ENCODE data around the gene SLC9A7. TPM values are rescaled to one million over a fixed set of nuclear protein-coding genes. Genes with fewer than 3 reads are reported as not detected.

The SLC9A7 gene
- total RNA-seq, 2 donors from 2014 or later: 1.8 to 1.9 TPM

GRCh38 chrX:46666831-46667230 lies 92.1 kb downstream of the SLC9A7 start:
- intact Hi-C loops (cut with DNase I): no loop called here
- no peak for DNase-seq (ENCODE audit: low spot score)

GRCh38 chrX:46665232-46666152 lies 93.4 kb downstream of the SLC9A7 start:
- no peak for DNase-seq (ENCODE audit: low spot score)
- intact Hi-C loops (cut with DNase I): no loop called here

- intact Hi-C loops (cut with DNase I): no loop called here
These were observed 96.5 kb downstream of the SLC9A7 start for GRCh38 chrX:46662188-46662958.

DNA sequence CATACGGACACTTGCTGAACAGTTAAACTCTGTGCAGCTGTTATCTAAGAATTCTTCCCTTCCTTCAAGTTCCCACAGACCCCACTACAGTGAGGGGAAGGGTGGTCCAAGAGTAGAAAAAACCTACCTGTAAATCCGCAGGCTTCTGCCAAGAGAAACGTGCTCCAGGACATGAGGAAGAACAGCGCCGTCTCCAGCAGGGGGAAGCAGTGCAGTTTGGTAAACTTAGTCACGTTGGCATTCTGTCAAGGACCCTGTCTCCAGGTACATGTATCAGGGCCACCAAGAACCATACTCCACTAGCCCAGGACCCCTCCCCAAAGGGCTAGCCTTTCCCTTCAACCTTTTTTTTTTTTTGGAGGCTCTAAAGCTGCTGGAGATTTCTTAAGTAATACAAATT lies 105.4 kb downstream of the SLC9A7 start:
- intact Hi-C loops (cut with DNase I): no loop called here
- DNase-seq (ENCODE audit: low spot score): no peak

More at GRCh38 chrX:46662188-46662958, 96.5 kb downstream of the SLC9A7 start:
- no peak for DNase-seq (ENCODE audit: low spot score)

- intact Hi-C loops (cut with DNase I): loop anchor here in 1 of 2 donors (10.0 kb wide), 1 partner anchor 75 kb away; the partner anchor contains the start of gene CHST7
- DNase-seq (ENCODE audit: low spot score): no peak
These were observed 109.3 kb downstream of the SLC9A7 start for GRCh38 chrX:46649421-46650260.

- intact Hi-C loops (cut with DNase I): loop anchor here in 1 of 2 donors (10.0 kb wide), 1 partner anchor 74 kb away; the partner anchor contains the start of gene CHST7
- DNase-seq (ENCODE audit: low spot score): no peak
These were observed 110.3 kb downstream of the SLC9A7 start for GRCh38 chrX:46648660-46649059.

- no peak for DNase-seq (ENCODE audit: low spot score)
- intact Hi-C loops (cut with DNase I): loop anchor here (1.0 to 10.0 kb wide), 2 partner anchors 18 to 72 kb away; partner anchors contain the start of gene CHST7 (in 1 of the 2)
These were observed 111.7 kb downstream of the SLC9A7 start for GRCh38 chrX:46647251-46647650.

DNA sequence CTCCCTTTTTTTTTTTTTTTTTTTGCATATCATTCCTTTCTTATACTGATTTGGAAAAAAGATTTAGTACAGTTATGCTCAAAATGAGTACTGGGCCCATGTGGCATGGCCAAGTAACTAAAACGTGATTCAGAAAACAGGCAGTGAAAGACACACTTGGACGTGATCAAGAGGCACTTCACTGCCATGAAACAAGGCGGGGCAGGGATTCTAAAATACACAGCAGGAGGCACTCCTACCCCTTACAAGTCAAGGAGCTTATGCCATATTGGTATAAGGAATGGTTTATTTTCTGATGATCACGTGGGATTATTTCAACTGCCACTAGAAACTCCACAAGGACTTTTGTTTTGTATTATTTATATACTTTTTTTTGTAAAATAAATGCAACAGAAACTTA lies 113.3 kb downstream of the SLC9A7 start:
- intact Hi-C loops (cut with DNase I): loop anchor here in 1 of 2 donors (10.0 kb wide), 1 partner anchor 71 kb away; the partner anchor contains the start of gene CHST7

DNA sequence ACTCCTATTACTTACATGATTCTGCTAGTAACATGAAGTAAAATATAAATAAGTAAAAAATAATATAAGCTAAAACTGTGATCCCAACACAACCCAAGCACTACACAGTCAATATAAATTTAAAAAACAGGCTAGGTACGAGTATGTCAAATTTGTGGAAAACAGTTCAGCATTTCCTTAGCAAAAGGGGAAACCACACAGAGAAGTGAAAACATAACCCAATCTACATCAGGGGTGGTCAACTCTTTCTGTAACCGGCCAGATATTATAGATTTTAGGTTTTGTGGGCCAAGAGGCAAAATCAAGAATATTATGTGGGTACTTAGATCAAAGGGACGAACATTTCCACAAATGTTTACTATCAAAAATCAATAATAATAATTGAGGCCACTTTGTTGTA lies 115.3 kb downstream of the SLC9A7 start:
- DNase-seq (ENCODE audit: low spot score): no peak
- intact Hi-C loops (cut with DNase I): loop anchor here in 1 of 2 donors (10.0 kb wide), 1 partner anchor 69 kb away; the partner anchor contains the start of gene CHST7

More for the DNA sequence above, 113.3 kb downstream of the SLC9A7 start:
- DNase-seq (ENCODE audit: low spot score): no peak

- DNase-seq (ENCODE audit: low spot score): no peak
- intact Hi-C loops (cut with DNase I): loop anchor here in 1 of 2 donors (10.0 kb wide), 1 partner anchor 67 kb away; the partner anchor contains the start of gene CHST7
These were observed 116.8 kb downstream of the SLC9A7 start for GRCh38 chrX:46642145-46642544.

GRCh38 chrX:46637938-46638337 lies 121.0 kb downstream of the SLC9A7 start:
- intact Hi-C loops (cut with DNase I): no loop called here
- DNase-seq (ENCODE audit: low spot score): no peak

DNA sequence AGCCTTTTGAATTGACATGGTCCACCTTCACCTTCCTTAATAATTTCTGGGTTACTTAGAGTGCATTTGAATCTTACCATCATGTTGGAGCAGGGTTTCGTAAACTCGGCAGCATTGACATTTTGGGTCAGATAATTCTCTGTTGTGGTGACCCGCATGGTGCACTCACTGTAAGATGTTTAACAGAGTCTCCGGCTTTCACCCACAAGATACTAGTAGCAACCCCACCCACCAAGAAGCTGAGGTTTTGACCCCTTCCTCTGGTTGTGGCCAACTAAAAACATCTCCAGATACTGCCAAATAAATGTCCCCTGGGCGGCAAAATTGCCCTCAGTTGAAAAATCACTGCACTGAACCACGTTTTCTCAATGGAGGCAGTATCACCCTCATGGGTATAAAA lies 122.7 kb downstream of the SLC9A7 start:
- intact Hi-C loops (cut with DNase I): no loop called here
- DNase-seq (ENCODE audit: low spot score): no peak

GRCh38 chrX:46635186-46635585 lies 123.7 kb downstream of the SLC9A7 start:
- intact Hi-C loops (cut with DNase I): no loop called here
- DNase-seq (ENCODE audit: low spot score): no peak

- DNase-seq (ENCODE audit: low spot score): no peak
- intact Hi-C loops (cut with DNase I): no loop called here
These were observed 124.3 kb downstream of the SLC9A7 start for GRCh38 chrX:46634577-46634976.

DNA sequence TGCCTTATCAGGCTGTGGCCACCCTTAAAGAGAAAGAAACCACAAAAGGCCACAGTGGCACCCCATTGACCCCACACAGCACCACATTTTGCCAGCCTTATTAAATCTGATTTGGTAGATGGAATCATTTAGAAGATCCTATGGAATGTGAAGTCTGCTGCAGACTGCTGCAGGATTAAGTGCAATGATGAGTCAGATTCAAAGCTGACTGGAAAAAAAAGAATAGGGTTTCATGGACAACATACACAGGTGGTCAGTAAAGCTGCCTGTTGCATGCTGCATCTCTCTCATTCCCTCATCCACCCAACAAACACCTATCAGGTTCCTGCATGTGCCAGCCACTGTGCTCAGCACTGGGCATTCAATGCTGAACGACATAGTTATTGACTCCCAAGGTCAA lies 128.8 kb downstream of the SLC9A7 start:
- intact Hi-C loops (cut with DNase I): no loop called here
- no peak for DNase-seq (ENCODE audit: low spot score)

DNA sequence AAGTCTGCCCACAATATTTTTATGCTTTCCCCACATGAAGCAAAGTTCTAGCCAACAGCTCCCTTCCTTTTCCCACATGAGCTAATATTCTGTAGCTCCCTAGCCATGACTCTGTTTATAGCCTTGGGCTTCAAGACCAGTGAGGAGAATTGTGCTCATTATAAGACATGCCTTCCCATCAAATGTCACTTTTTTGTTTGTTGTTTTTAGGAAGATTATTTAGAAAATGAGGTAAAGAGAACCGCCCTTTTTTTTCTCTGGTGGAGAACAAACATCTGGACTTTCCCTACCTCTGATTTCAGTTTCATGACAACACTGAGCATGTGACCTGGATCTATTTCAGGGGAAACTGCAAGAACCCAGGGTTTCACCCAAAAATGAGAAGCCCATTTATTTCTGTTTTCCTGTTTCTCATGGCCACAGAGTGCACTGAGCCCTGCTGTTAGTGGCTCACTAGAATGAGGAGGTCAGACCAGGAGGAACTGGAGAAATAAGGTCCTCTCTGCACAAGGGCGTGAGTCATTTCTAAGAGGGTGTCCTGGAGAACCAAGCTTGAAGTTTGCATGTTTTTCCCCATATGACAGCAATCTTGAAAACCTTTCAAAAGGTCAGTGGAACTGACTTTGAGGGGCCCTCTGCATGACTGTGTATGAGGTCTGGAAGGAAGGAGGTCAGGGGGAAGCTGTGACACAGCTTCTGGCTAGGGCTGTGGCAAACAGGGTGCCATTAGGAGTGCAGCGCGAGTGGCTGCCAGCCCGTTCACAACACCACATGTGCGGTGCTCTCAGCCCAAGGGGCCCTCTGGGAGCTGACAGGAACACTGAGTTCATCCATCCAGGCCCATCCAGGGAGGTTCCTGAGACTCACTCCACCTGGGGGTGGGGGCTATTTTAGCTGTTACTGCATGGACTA lies 130.2 kb downstream of the SLC9A7 start:
- intact Hi-C loops (cut with DNase I): loop anchor here in 1 of 2 donors (1.0 kb wide), 1 partner anchor 19 kb away; no protein-coding TSS in a partner anchor
- peak; percentile 80 for DNase-seq (ENCODE audit: low spot score)

- intact Hi-C loops (cut with DNase I): no loop called here
- no peak for DNase-seq (ENCODE audit: low spot score)
These were observed 131.1 kb downstream of the SLC9A7 start for GRCh38 chrX:46627711-46628419.
